Right atrium auricular region (tissue), 2 donors: ENCODE results near the gene GABRR3. TPM values are rescaled to one million over a fixed set of nuclear protein-coding genes. Genes with fewer than 3 reads are reported as not detected.

Experiments used
- DNase-seq: peaks from one replicate; pipeline ENCODE4 v3.0.0-alpha.2; 2019; ENCODE audit warnings: low spot score
- H3K27ac ChIP-seq, 2 donors: fragments of 200-600 bp; sonication (generic); 1 replicate in 1 of 2; 2 replicates in 1 of 2; pipeline ENCODE4 v1.5.1; 2016 to 2019
- H3K27me3 ChIP-seq, 2 donors: fragments of 200-600 bp; sonication (generic); one replicate each; pipeline versions ENCODE4 v1.5.1 to v1.6.0; 2017 to 2019
- H3K36me3 ChIP-seq: fragments of 200-600 bp; sonication (generic); one replicate; pipeline ENCODE4 v1.5.1; 2016
- H3K4me1 ChIP-seq, 2 donors: fragments of 200-600 bp; sonication (generic); one replicate each; pipeline versions ENCODE4 v1.5.1 to v1.6.0; 2017 to 2019
- H3K4me3 ChIP-seq, 2 donors: fragments of 200-600 bp; sonication (generic); 1 replicate in 1 of 2; 2 replicates in 1 of 2; pipeline ENCODE4 v1.5.1; 2017 to 2019; ENCODE audit warnings: mild to moderate bottlenecking in 1 of 2, moderate library complexity in 1 of 2
- H3K9me3 ChIP-seq, 2 donors: fragments of 200-600 bp; sonication (generic); one replicate each; pipeline ENCODE4 v1.5.1; 2019
- total RNA-seq, 2 donors: library from RNA; depleted of rRNA; stranded (reverse); fragments of >200 nt; gene quantifications; one replicate each; pipeline ENCODE4 v1.1.0, GENCODE V29; 2016
- TF ChIP-seq, protein P1 (sequence below), 2 donors: fragments of 200-600 bp; sonication (generic); IDR thresholded peaks; one replicate each; pipeline ENCODE4 v1.5.1; 2019; ENCODE audit warnings: antibody characterized with exemption in 2 of 2

GABRR3 gene
- total RNA-seq, 2 donors from 2014 or later: not detected

DNA sequence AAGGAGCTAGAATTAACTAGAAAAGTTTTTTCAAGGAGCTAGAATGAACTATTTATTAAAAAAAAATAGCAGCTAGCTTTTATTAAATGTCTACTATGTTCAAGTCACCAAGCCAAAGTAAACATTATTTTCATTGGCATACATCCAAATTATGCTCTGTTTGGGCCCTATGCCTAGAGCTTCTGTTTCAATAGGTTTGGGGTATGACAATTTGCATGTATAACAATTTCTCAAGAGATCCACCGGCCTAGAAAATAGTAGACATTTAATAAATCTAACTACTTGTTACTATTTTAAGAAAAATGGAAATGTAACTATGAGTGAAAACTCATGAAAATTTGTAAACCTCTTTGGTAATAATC lies 8.0 kb downstream of the GABRR3 start:
- DNase-seq: no peak
- Histone ChIP-seq H3K27me3 (no peaks in the 10 kb centered on the region), H3K27ac (no peak overlapping the region), H3K4me3 (no peak overlapping the region), H3K4me1 (peaks cover 0 to 4% of the 10 kb centered on the region in 2 donors), H3K36me3 (no peaks in the 10 kb centered on the region), H3K9me3 (no peaks in the 10 kb centered on the region)
- TF ChIP-seq, protein P1, sequence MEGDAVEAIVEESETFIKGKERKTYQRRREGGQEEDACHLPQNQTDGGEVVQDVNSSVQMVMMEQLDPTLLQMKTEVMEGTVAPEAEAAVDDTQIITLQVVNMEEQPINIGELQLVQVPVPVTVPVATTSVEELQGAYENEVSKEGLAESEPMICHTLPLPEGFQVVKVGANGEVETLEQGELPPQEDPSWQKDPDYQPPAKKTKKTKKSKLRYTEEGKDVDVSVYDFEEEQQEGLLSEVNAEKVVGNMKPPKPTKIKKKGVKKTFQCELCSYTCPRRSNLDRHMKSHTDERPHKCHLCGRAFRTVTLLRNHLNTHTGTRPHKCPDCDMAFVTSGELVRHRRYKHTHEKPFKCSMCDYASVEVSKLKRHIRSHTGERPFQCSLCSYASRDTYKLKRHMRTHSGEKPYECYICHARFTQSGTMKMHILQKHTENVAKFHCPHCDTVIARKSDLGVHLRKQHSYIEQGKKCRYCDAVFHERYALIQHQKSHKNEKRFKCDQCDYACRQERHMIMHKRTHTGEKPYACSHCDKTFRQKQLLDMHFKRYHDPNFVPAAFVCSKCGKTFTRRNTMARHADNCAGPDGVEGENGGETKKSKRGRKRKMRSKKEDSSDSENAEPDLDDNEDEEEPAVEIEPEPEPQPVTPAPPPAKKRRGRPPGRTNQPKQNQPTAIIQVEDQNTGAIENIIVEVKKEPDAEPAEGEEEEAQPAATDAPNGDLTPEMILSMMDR (IDR thresholded peaks at IDR 0.05): no peak

DNA sequence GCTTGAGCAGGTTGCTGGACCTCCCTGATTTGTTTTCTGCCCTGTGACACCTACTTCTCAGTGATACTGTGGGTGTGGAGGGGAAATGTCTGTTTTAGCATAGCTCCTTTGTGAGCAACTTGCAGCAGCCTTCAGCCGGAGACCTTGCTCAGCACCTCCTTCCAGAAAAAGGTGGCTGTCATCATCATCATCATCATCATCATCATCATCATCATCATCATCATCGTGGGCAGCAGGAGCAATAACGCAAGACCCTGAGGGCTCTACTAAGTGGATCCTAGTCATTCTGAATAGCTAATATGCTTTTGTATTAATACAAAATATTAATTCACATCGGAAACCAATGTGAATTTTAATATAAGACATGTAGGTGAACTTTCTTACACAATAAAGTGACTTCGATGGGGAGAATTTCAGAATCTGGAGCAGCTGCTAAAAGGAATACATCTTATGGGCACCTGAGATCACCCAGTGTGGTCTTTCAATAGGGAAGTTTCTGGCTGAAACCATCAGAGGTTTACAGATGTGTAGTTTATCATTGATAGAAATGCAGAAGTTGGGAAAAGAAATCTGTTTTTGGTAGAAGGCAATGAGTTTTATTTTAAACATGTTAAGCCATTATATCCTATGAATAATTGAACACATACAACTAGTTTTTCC lies 8.6 kb downstream of the GABRR3 start:
- Histone ChIP-seq H3K4me3 (no peak overlapping the region), H3K4me1 (peaks cover 0 to 5% of the 10 kb centered on the region in 2 donors), H3K27me3 (no peaks in the 10 kb centered on the region), H3K27ac (no peak overlapping the region), H3K9me3 (no peaks in the 10 kb centered on the region), H3K36me3 (no peaks in the 10 kb centered on the region)
- DNase-seq: no peak
- TF ChIP-seq, protein P1 (IDR thresholded peaks at IDR 0.05): no peak

DNA sequence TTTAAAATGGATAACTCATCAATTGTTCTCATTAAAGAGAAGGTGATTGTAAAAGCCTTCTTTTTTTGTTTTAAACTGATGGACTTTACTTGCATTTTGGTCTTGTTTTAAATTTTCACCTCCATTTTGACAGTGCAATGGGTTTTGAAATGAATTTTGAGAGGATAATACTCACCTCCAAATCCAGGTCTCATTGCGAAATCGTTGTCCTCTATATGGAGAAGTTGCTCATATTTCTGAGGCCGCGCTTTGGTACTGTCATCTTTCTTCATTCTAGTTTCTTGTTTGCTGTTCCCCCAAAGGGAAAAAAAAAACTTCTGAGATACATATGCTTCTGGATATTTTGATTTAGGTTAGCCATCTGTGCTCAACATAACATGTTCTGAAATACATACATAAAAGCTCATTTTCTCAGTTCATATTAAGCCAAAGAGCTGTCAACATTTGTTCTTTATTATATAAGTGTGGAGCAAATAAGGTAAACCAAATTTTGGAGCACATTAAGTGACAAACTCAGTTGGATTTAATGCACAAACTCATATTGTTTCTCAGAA lies 9.6 kb downstream of the GABRR3 start:
- Histone ChIP-seq H3K4me3 (no peak overlapping the region), H3K4me1 (peaks cover 0 to 5% of the 10 kb centered on the region in 2 donors), H3K36me3 (no peaks in the 10 kb centered on the region), H3K27ac (no peak overlapping the region), H3K9me3 (no peaks in the 10 kb centered on the region), H3K27me3 (no peaks in the 10 kb centered on the region)
- no peak for DNase-seq
- TF ChIP-seq, protein P1 (IDR thresholded peaks at IDR 0.05): no peak

DNA sequence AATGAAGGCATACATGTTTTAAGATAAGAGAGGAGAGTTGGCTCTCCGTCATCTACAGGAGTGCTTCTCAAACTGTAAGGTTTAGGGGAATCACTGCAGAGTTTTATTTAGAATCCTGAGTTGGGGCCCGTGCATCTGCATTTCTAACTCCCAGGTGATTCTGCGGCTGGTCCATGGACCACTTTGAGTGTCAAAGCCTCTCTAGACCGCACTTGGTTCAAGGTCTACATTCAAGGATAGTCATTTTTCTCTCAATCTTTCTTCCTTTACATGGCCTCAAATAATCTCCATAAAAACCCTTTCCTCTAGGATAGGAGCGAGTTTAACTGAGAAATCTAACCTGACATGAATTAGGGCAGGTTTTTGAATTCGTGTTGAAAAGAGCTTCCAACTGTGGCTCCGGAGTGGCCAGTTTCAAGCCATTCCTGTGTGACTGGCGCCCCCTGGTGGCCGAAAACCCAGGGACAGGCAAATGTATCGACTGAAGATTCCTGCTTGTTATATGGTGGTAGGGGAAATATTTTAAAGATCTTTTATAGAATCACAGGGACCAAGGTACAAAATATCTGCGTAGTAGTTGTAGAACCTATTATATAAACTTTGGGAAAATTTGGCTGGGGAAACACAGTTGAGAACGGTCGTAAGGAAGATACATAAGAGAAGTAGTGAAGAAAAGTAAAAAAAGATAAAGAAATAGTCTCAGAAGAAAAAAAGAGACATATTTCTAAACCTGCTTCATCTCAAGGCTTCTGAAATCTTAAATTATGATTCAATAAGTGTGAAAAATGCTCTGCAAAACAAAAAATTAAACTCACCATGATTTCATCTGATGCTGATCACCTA lies 11.9 kb downstream of the GABRR3 start:
- H3K27me3 ChIP-seq: no peaks in the 10 kb centered on the region
- H3K9me3 ChIP-seq: no peaks in the 10 kb centered on the region
- H3K27ac ChIP-seq: no peak overlapping the region
- no peak overlapping the region for H3K4me3 ChIP-seq
- H3K36me3 ChIP-seq: no peaks in the 10 kb centered on the region
- H3K4me1 ChIP-seq: peaks cover 0 to 5% of the 10 kb centered on the region in 2 donors
- peak; percentile 95 for DNase-seq
- TF ChIP-seq, protein P1 (IDR thresholded peaks at IDR 0.05): peak; percentile 85 to 97

DNA sequence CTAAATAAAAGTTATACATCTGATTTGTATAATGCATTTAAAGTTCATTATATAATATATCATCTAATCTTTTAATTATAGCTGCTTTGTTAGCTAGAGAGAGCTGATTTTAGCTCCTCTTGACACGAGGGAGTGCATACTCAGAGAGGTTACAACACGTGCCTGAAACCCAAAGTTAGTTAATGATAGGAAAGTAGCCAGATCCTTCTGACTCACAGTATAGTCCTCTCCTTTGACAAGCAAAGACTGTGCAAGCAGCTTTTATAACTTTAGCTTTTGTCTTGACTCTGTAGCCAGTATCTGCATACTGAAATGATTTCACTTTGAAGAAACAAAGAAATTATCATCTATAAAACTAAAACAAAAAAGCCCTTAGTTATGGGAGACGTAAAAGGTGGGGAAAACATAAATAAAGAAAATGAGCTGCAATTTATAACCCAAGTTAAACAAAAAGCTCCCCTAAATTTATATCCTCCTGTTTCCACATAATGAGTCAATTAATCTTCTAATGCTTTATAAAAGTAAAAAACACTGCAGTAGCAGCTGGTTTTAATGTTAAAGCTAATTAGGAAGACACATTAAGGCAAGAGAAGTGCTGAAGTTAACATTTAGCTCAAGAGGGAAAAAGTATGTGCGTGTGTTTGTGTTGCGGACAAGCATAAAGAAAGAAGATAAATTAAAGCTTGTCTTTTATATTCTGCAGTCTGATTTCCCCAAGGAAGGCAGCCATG lies 13.1 kb downstream of the GABRR3 start:
- Histone ChIP-seq H3K27ac (no peak overlapping the region), H3K36me3 (no peaks in the 10 kb centered on the region), H3K4me3 (no peak overlapping the region), H3K4me1 (peaks cover 0 to 5% of the 10 kb centered on the region in 2 donors), H3K27me3 (no peaks in the 10 kb centered on the region), H3K9me3 (no peaks in the 10 kb centered on the region)
- TF ChIP-seq, protein P1 (IDR thresholded peaks at IDR 0.05): no peak
- DNase-seq: no peak
